Breast epithelium (tissue), 3 donors: Measurements from ENCODE around the gene SNRNP27.

ENCODE experiments used
- POLR2A ChIP-seq: fragments of 450-650 bp; IDR thresholded peaks from one replicate; pipeline ENCODE4 v1.6.1; 2016; ENCODE audit warnings: antibody characterized with exemption, mild to moderate bottlenecking, moderate library complexity
- POLR2AphosphoS5 ChIP-seq, 3 donors: sonication (generic); formaldehyde crosslinking; IDR thresholded peaks; one replicate each; pipeline ENCODE4 v1.6.1; 2017; ENCODE audit warnings: antibody characterized with exemption in 3 of 3
- TF ChIP-seq, protein P1 (sequence below), 3 donors: fragments of 450-650 bp; IDR thresholded peaks; one replicate each; pipeline ENCODE4 v1.5.1; 2016 to 2017; ENCODE audit warnings: antibody characterized with exemption in 3 of 3, mild to moderate bottlenecking in 3 of 3, moderate library complexity in 3 of 3

DNA sequence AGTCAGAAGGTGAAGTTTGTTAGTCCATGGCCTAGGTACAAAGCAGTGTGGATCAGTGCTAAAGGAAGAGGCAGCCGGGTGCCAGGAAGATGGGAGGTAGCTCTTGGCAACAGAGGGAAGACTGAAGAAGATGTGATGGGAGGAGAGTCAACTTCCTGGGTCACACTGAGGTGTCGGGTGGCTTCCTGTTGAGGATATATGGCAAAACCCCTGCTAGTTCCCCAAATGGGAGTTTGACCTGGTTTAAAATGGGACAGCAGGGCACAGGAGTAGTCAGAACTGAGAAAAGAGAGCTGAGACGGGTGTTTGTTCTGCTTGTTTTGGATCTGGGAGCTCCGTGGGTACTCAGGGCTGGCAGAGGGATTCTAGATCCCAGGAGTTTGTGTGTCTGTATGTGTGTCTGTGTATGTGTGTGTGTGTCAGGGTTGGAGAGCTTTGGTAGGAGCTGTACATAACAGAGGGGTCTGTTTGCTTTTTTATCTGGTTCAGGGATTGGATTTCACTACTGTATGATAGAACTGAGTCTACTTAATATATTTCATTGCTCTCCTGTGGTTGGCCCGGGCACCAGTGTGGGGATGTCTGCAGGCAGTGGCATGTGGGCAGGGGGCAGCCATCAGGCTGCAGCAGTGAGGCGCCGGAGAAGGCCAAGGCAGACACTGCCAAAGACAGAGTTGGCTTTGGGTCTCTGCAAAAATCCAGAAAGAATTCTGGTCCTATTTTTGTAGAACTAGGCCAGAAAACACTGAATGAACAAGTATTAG, 38.3 kb downstream of the SNRNP27 start:
- TF ChIP-seq, protein P1, sequence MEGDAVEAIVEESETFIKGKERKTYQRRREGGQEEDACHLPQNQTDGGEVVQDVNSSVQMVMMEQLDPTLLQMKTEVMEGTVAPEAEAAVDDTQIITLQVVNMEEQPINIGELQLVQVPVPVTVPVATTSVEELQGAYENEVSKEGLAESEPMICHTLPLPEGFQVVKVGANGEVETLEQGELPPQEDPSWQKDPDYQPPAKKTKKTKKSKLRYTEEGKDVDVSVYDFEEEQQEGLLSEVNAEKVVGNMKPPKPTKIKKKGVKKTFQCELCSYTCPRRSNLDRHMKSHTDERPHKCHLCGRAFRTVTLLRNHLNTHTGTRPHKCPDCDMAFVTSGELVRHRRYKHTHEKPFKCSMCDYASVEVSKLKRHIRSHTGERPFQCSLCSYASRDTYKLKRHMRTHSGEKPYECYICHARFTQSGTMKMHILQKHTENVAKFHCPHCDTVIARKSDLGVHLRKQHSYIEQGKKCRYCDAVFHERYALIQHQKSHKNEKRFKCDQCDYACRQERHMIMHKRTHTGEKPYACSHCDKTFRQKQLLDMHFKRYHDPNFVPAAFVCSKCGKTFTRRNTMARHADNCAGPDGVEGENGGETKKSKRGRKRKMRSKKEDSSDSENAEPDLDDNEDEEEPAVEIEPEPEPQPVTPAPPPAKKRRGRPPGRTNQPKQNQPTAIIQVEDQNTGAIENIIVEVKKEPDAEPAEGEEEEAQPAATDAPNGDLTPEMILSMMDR (IDR thresholded peaks at IDR 0.05), result no peak
- TF ChIP-seq POLR2A, result no peak
- TF ChIP-seq POLR2AphosphoS5 (IDR thresholded peaks at IDR 0.05), result no peak
